Kidney epithelial cell (primary cell): Measurements from ENCODE around the gene KCNK10. TPM values are rescaled to one million over a fixed set of nuclear protein-coding genes. Genes with fewer than 3 reads are reported as not detected.

Experiments used
- DNase-seq: peaks from one replicate; pipeline ENCODE4 v3.0.0-alpha.2; 2010; ENCODE audit warnings: low read depth
- H3K27me3 ChIP-seq: 2 replicates; pipeline ENCODE4 v1.6.0; 2011; ENCODE audit warnings: low read length; ENCODE audit not compliant: control insufficient read depth, insufficient read depth
- H3K36me3 ChIP-seq: 2 replicates; pipeline ENCODE4 v1.5.1; 2011; ENCODE audit warnings: low read length; ENCODE audit not compliant: control insufficient read depth, insufficient read depth
- H3K4me3 ChIP-seq: 2 replicates; pipeline ENCODE4 v1.5.1; 2011; ENCODE audit warnings: low read depth, mild to moderate bottlenecking, control low read depth, low read length
- CTCF ChIP-seq: IDR thresholded peaks from 2 replicates; pipeline ENCODE4 v1.5.1; 2011; ENCODE audit warnings: mild to moderate bottlenecking, moderate library complexity, low read length, control low read depth, inconsistent platforms; ENCODE audit not compliant: insufficient read depth, poor library complexity, severe bottlenecking
- total RNA-seq: library from RNA; depleted of rRNA; stranded (reverse); fragments of >200 nt; gene quantifications from 2 replicates; pipeline ENCODE4 v1.2.3, GENCODE V29; 2015

Gene KCNK10
- total RNA-seq, 1 donor from 2014 or later: 0.04 TPM

DNA sequence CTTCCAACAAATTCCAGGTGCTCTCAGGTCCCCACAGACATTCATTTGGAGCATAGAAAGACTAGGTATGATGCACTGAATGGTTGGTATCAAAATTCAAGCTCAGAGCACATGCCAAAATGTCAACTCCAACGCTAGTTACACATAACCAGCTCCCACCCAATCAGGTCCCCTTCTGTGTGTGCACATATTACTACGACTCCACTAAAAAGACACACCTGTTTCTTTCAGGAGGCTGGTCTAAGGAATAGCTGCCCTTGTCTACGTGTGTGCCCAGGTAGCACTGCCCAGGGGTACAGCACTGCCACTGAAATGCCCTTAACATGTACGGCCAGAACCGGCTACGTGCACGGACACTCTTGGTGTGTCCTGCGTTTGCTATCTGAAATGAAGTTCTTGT is 138.1 kb downstream of the KCNK10 start:
- Histone ChIP-seq H3K4me3 (no peak overlapping the region), H3K36me3 (no peaks in the 10 kb centered on the region), H3K27me3 (peaks cover 3% of the 10 kb centered on the region)
- no peak for DNase-seq
- no peak for TF ChIP-seq CTCF

GRCh38 chr14:88181072-88181471 is 142.0 kb downstream of the KCNK10 start:
- no peak overlapping the region for H3K4me3 ChIP-seq
- no peak for TF ChIP-seq CTCF
- H3K27me3 ChIP-seq: no peaks in the 10 kb centered on the region
- H3K36me3 ChIP-seq: no peaks in the 10 kb centered on the region
- DNase-seq: no peak

- TF ChIP-seq CTCF: no peak
- Histone ChIP-seq H3K4me3 (no peak overlapping the region), H3K27me3 (no peaks in the 10 kb centered on the region), H3K36me3 (no peaks in the 10 kb centered on the region)
- DNase-seq: no peak
Measured at GRCh38 chr14:88179716-88180115, 143.4 kb downstream of the KCNK10 start.

DNA sequence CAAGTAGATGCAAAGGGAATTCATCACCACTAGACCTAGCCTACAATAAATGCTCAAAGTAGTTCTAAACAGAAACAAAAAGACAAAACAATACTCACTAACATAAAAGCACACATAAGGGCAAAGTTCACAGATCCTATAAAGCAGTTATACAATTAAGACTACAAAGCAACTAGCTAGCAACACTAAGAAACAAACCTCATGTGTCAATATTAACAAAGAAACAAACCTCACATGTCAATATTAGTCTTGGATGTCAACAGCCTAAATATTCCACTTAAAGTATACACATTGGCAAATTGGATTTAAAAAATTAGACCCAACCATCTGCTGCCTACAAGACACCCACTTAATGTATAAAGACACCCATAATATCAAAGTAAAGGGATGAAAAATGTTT is 152.7 kb downstream of the KCNK10 start:
- TF ChIP-seq CTCF: no peak
- no peak overlapping the region for H3K4me3 ChIP-seq
- no peak for DNase-seq
- H3K36me3 ChIP-seq: no peaks in the 10 kb centered on the region
- no peaks in the 10 kb centered on the region for H3K27me3 ChIP-seq

GRCh38 chr14:88168498-88169165 is 154.4 kb downstream of the KCNK10 start:
- DNase-seq: no peak
- Histone ChIP-seq H3K36me3 (no peaks in the 10 kb centered on the region), H3K4me3 (no peak overlapping the region), H3K27me3 (no peaks in the 10 kb centered on the region)
- peak; percentile 79 for TF ChIP-seq CTCF

DNA sequence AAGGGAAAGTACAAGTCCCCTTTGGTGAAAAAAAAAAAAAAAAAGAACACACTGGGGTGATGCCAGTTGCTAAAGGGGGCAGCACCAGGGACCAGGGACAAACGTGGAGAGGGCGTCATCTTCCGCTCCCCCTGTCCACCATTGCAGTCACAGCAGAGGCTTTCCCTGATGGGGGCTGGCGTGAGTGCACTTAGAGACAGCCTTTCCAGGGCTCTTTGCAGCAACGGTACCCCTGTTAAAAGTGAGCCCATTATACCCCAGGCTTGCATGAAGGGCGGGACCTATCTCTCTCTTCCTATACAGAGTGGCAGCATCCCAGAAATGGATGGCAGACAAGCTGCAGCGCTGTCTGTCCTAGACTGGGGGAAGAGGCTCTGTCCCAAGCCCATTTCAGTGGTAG is 155.0 kb downstream of the KCNK10 start:
- TF ChIP-seq CTCF: no peak
- Histone ChIP-seq H3K36me3 (no peaks in the 10 kb centered on the region), H3K27me3 (no peaks in the 10 kb centered on the region), H3K4me3 (no peak overlapping the region)
- no peak for DNase-seq
